Measurements from ENCODE around the gene CAPZB. TPM values are rescaled to one million over a fixed set of nuclear protein-coding genes. Genes with fewer than 3 reads are reported as not detected.

The CAPZB gene
- total RNA-seq, 1 donor from 2014 or later: 160 TPM

GRCh38 chr1:19426294-19427086, 58.8 kb downstream of the CAPZB start:
- DNase-seq: no peak

GRCh38 chr1:19425646-19426239, 59.6 kb downstream of the CAPZB start:
- no peak for DNase-seq

GRCh38 chr1:19424651-19425570, 60.4 kb downstream of the CAPZB start:
- no peak for DNase-seq

- no peak for DNase-seq
Observed at GRCh38 chr1:19423130-19423529, 62.2 kb downstream of the CAPZB start.

- no peak for DNase-seq
Observed at GRCh38 chr1:19421365-19421764, 64.0 kb downstream of the CAPZB start.

- no peak for DNase-seq
Observed at GRCh38 chr1:19420606-19421005, 64.7 kb downstream of the CAPZB start.

GRCh38 chr1:19419691-19420090, 65.6 kb downstream of the CAPZB start:
- no peak for DNase-seq

GRCh38 chr1:19418503-19418971, 66.8 kb downstream of the CAPZB start:
- DNase-seq: no peak

- peak; percentile 30 for DNase-seq
Observed at GRCh38 chr1:19416921-19417470, 68.3 kb downstream of the CAPZB start.

- DNase-seq: no peak
Observed at GRCh38 chr1:19416145-19416544, 69.2 kb downstream of the CAPZB start.

- DNase-seq: no peak
Observed at GRCh38 chr1:19414515-19415121, 70.7 kb downstream of the CAPZB start.

GRCh38 chr1:19413999-19414398, 71.3 kb downstream of the CAPZB start:
- no peak for DNase-seq

- no peak for DNase-seq
Observed at GRCh38 chr1:19412654-19413053, 72.7 kb downstream of the CAPZB start.

GRCh38 chr1:19411612-19412011, 73.7 kb downstream of the CAPZB start:
- no peak for DNase-seq

- DNase-seq: no peak
Observed at GRCh38 chr1:19410393-19410792, 74.9 kb downstream of the CAPZB start.

- no peak for DNase-seq
Observed at GRCh38 chr1:19409477-19410341, 75.6 kb downstream of the CAPZB start.

GRCh38 chr1:19407494-19408096, 77.7 kb downstream of the CAPZB start:
- DNase-seq: peak; percentile 17

- DNase-seq: no peak
Observed at GRCh38 chr1:19406680-19407079, 78.7 kb downstream of the CAPZB start.

- DNase-seq: no peak
Observed at GRCh38 chr1:19405761-19406487, 79.4 kb downstream of the CAPZB start.

- DNase-seq: no peak
Observed at GRCh38 chr1:19405195-19405760, 80.1 kb downstream of the CAPZB start.

Data from dermis blood vessel endothelial cell (primary cell).